RWPE1 (cell line): ENCODE results near the gene ATOX1.
"Not testable (repeated sequence)": the region's sequence is repeated elsewhere in the genome, so short reads cannot be mapped to it uniquely, and the experiment has no call there.

Experiments used
- CTCF ChIA-PET: fragments of 350-600 bp; sonication (Branson Sonifier 250); formaldehyde crosslinking; extraction: SDS; loops from one replicate; lab custom pipeline; 2021; lab: Yijun Ruan, JAX
- POLR2A ChIA-PET: fragments of 400-600 bp; formaldehyde crosslinking; extraction: SDS; loops from one replicate; lab custom pipeline; 2020; ENCODE audit warnings: antibody characterized with exemption; ENCODE audit not compliant: low non-redundant PET; lab: Yijun Ruan, JAX
- DNase-seq: peaks from one replicate; pipeline ENCODE4 v3.0.0; 2012; ENCODE audit warnings: low spot score
- H3K27ac ChIP-seq: fragments of 450-650 bp; 2 replicates; pipeline ENCODE4 v1.5.1; 2017
- CTCF ChIP-seq: fragments of 450-650 bp; conservative IDR thresholded peaks from 2 replicates; pipeline ENCODE4 v1.5.1; 2017; ENCODE audit warnings: low read depth, mild to moderate bottlenecking

ATOX1 gene

GRCh38 chr5:151700296-151700695 lies 58.1 kb downstream of the ATOX1 start:
- no peak for DNase-seq
- H3K27ac ChIP-seq: peak overlapping the region; percentile 91
- ChIA-PET CTCF (no interaction called here), POLR2A (no interaction called here)
- TF ChIP-seq CTCF: no peak

- peak overlapping the region; percentile 91 for H3K27ac ChIP-seq
- POLR2A ChIA-PET: no interaction called here
- TF ChIP-seq CTCF: no peak
- DNase-seq: peak; percentile 88
- CTCF ChIA-PET: interaction anchor here (0.6 to 1.3 kb wide), 5 partner anchors 17 to 72 kb away, joined by 3 to 4 read pairs (median 3); no protein-coding TSS in a partner anchor
These were observed 59.1 kb downstream of the ATOX1 start for GRCh38 chr5:151699071-151699901.

GRCh38 chr5:151698081-151698480 lies 60.4 kb downstream of the ATOX1 start:
- POLR2A ChIA-PET: interaction anchor here (0.7 kb wide), 1 partner anchor 507 kb away, joined by 3 read pairs; no protein-coding TSS in a partner anchor
- peak overlapping the region; percentile 91; the same call in 1 of the 2 replicates for H3K27ac ChIP-seq
- CTCF ChIA-PET: interaction anchor here (0.6 to 1.3 kb wide), 2 partner anchors 73 kb away, joined by 3 to 4 read pairs; no protein-coding TSS in a partner anchor
- DNase-seq: not testable (repeated sequence)

GRCh38 chr5:151697452-151697851 lies 61.0 kb downstream of the ATOX1 start:
- ChIA-PET POLR2A (no interaction called here), CTCF (no interaction called here)
- H3K27ac ChIP-seq: peak overlapping the region; percentile 91; the same call in 1 of the 2 replicates
- TF ChIP-seq CTCF: no peak
- no peak for DNase-seq

DNA sequence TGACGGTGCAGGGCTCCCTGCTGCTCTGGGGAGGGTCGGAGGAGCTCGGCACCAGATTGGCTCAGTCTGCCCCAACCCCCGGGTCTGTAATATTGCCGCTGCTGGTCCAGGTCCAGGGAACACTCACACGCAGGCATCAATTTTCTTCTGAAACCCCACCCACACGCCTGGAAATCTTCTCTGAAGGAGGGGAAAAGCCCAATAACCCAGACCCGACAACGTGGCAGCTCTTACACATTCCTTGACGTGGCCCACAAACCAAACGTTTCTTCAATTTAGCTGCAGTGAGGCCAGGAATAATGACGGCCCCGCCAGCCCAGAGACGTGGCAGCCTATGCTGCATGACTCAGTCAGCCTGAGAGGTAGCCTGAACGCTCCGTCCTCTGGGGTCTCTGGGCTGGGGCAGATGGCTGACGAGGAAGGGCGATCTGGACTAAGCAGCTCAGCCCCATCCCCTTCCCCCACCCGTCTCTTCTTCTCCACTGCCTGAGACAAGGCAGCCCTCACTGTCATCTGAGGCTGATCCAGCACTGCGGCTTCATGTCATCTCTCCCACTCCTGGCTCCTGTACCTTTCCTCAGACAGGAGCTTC lies 61.9 kb downstream of the ATOX1 start:
- DNase-seq: no peak
- TF ChIP-seq CTCF: no peak
- ChIA-PET CTCF (no interaction called here), POLR2A (no interaction called here)
- peak overlapping the region; percentile 20; the same call in 1 of the 2 replicates for H3K27ac ChIP-seq

DNA sequence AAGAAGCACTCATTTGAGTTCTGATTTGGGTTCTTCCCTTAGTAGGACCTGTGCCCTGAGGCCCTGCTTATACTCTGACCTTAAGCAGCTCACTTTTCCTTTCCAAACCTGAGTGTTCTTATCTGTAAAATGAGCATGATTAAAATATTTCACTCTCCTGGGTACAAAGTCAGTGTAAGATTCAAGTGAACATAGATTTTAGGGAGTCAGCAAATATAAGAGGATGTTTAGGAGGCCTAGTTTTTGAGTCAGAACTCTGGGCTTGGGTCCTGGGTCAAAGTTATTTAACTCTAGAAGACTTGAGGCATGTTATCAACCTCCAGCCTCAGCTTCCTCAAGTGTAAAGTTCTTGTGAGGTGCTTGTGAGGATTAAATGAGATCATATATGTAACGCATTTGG lies 63.0 kb downstream of the ATOX1 start:
- CTCF ChIA-PET: interaction anchor here (1.5 kb wide), 1 partner anchor 46 kb away, joined by 3 read pairs; no protein-coding TSS in a partner anchor
- H3K27ac ChIP-seq: no peak overlapping the region
- POLR2A ChIA-PET: no interaction called here
- no peak for TF ChIP-seq CTCF
- DNase-seq: no peak
